IMR-90 (cell line): Measurements from ENCODE around the gene FAM24B. TPM values are rescaled to one million over a fixed set of nuclear protein-coding genes. Genes with fewer than 3 reads are reported as not detected.

Experiments
- ATAC-seq: fragments of 200-7000 bp; cut with Tn5 transposase; 2 replicates; pipeline ENCODE4 v1.9.1; 2020; ENCODE audit warnings: low read depth, mild to moderate bottlenecking, moderate library complexity
- BruUV-seq: library from RNA; stranded (reverse); fragments of 400-500 nt; replicated peaks from 2 replicates; lab custom pipeline; 2021; lab: Mats Ljungman, UMichigan
- CTCF ChIA-PET: fragments of 300-600 bp; formaldehyde crosslinking; extraction: SDS; loops from one replicate; lab custom pipeline; 2021; ENCODE audit warnings: antibody characterized with exemption; lab: Yijun Ruan, JAX
- POLR2A ChIA-PET: fragments of 300-600 bp; sonication (Branson Sonifier 250); formaldehyde crosslinking; loops from one replicate; lab custom pipeline; 2022; ENCODE audit warnings: antibody characterized with exemption; ENCODE audit not compliant: unreplicated experiment; lab: Charles Lee
- DNase-seq: peaks from one replicate; pipeline ENCODE4 v3.0.0; 2013
- H2AFZ ChIP-seq: replicated peaks from 2 replicates; pipeline ENCODE3; 2013; ENCODE audit warnings: low read length, mild to moderate bottlenecking; ENCODE audit not compliant: poor library complexity
- H2AK5ac ChIP-seq: 2 replicates; pipeline ENCODE4 v1.6.1; 2013; ENCODE audit warnings: low read depth, low read length, inconsistent platforms
- H2AK9ac ChIP-seq: replicated peaks from 2 replicates; pipeline ENCODE3; 2013; ENCODE audit warnings: mild to moderate bottlenecking, low read depth, low read length, moderate library complexity; ENCODE audit not compliant: poor library complexity
- H2BK120ac ChIP-seq: 2 replicates; pipeline ENCODE4 v1.6.1; 2013; ENCODE audit warnings: low read depth, low read length, inconsistent platforms
- H2BK15ac ChIP-seq: 3 replicates; pipeline ENCODE4 v1.6.1; 2013; ENCODE audit warnings: low read depth, low read length, inconsistent platforms
- H2BK20ac ChIP-seq: 2 replicates; pipeline ENCODE4 v1.6.1; 2013; ENCODE audit warnings: low read depth, mild to moderate bottlenecking, inconsistent platforms, low read length, moderate library complexity
- H2BK5ac ChIP-seq: 2 replicates; pipeline ENCODE4 v1.6.1; 2013; ENCODE audit warnings: mild to moderate bottlenecking, low read depth, low read length, inconsistent platforms; ENCODE audit not compliant: poor library complexity, severe bottlenecking
- H3K14ac ChIP-seq: replicated peaks from 2 replicates; pipeline ENCODE4 v1.6.1; 2013; ENCODE audit warnings: low read depth, low read length, inconsistent platforms
- H3K18ac ChIP-seq: 2 replicates; pipeline ENCODE4 v1.6.1; 2013; ENCODE audit warnings: low read depth, low read length, control low read depth
- H3K23ac ChIP-seq: 2 replicates; pipeline ENCODE4 v1.6.1; 2013; ENCODE audit warnings: low read depth, low read length, inconsistent platforms
- H3K27ac ChIP-seq: 2 replicates; pipeline ENCODE4 v1.5.1; 2013; ENCODE audit warnings: mild to moderate bottlenecking, control low read depth, low read length; ENCODE audit not compliant: insufficient read depth
- H3K27me3 ChIP-seq: 2 replicates; pipeline ENCODE4 v1.6.1; 2013; ENCODE audit warnings: low read length; ENCODE audit not compliant: control insufficient read depth, insufficient read depth
- H3K36me3 ChIP-seq: 2 replicates; pipeline ENCODE4 v1.6.1; 2013; ENCODE audit warnings: low read length, mixed read lengths; ENCODE audit not compliant: control insufficient read depth, insufficient read depth
- H3K4ac ChIP-seq: 2 replicates; pipeline ENCODE4 v1.6.1; 2013; ENCODE audit warnings: low read depth, low read length, inconsistent platforms
- H3K4me1 ChIP-seq: 2 replicates; pipeline ENCODE4 v1.6.1; 2013; ENCODE audit warnings: low read length, mixed read lengths; ENCODE audit not compliant: control insufficient read depth, insufficient read depth
- H3K4me2 ChIP-seq: 2 replicates; pipeline ENCODE4 v1.6.1; 2013; ENCODE audit warnings: low read depth, mild to moderate bottlenecking, control low read depth, low read length, moderate library complexity
- H3K4me3 ChIP-seq: 2 replicates; pipeline ENCODE4 v1.5.1; 2013; ENCODE audit warnings: low read depth, mild to moderate bottlenecking, control low read depth, low read length, moderate library complexity; ENCODE audit not compliant: insufficient read depth
- H3K56ac ChIP-seq: 2 replicates; pipeline ENCODE4 v1.6.1; 2013; ENCODE audit warnings: low read length, inconsistent platforms; ENCODE audit not compliant: insufficient read depth; ENCODE audit errors: extremely low read depth
- H3K79me1 ChIP-seq, 2 experiments: 2 replicates each; pipeline ENCODE4 v1.6.1; 2013; ENCODE audit warnings: low read length in 2 of 2, inconsistent platforms in 1 of 2, low read depth in 1 of 2
- H3K9ac ChIP-seq: 2 replicates; pipeline ENCODE4 v1.6.1; 2013; ENCODE audit warnings: low read depth, low read length, control low read depth
- H3K9me1 ChIP-seq: 2 replicates; pipeline ENCODE4 v1.6.1; 2013; ENCODE audit warnings: low read length, inconsistent platforms; ENCODE audit not compliant: insufficient read depth
- H3K9me3 ChIP-seq: 2 replicates; pipeline ENCODE4 v1.6.1; 2013; ENCODE audit warnings: low read length; ENCODE audit not compliant: control insufficient read depth, insufficient read depth
- H4K20me1 ChIP-seq: 2 replicates; pipeline ENCODE4 v1.6.1; 2013; ENCODE audit warnings: low read length, inconsistent platforms; ENCODE audit not compliant: insufficient read depth
- H4K5ac ChIP-seq: 2 replicates; pipeline ENCODE4 v1.6.1; 2013; ENCODE audit warnings: mild to moderate bottlenecking, low read depth, low read length, control low read depth
- H4K8ac ChIP-seq, 2 experiments: 2 replicates each; pipeline ENCODE4 v1.6.1; 2013; ENCODE audit warnings: low read depth in 2 of 2, low read length in 2 of 2, control low read depth in 1 of 2, inconsistent platforms in 1 of 2
- H4K91ac ChIP-seq: 2 replicates; pipeline ENCODE4 v1.6.1; 2013; ENCODE audit warnings: low read depth, low read length, inconsistent platforms; ENCODE audit not compliant: insufficient read depth
- CHD1 ChIP-seq: IDR thresholded peaks from 2 replicates; pipeline ENCODE4 v1.6.1; 2012; ENCODE audit warnings: low read depth, low read length, improper control_type of control experiment
- NFE2L2 ChIP-seq: fragments of 150-350 bp; IDR thresholded peaks from 2 replicates; pipeline ENCODE4 v1.6.1; 2016; ENCODE audit warnings: low read depth, mild to moderate bottlenecking, low read length
- POLR2A ChIP-seq: IDR thresholded peaks from 2 replicates; pipeline ENCODE4 v1.6.1; 2012; ENCODE audit warnings: mild to moderate bottlenecking, low read depth, low read length
- RAD21 ChIP-seq: IDR thresholded peaks from 2 replicates; pipeline ENCODE4 v1.6.1; 2012; ENCODE audit warnings: low read length, improper control_type of control experiment
- RCOR1 ChIP-seq: IDR thresholded peaks from 2 replicates; pipeline ENCODE4 v1.6.1; 2012; ENCODE audit warnings: mild to moderate bottlenecking, low read length, improper control_type of control experiment; ENCODE audit not compliant: insufficient replicate concordance
- RFX5 ChIP-seq: IDR thresholded peaks from 2 replicates; pipeline ENCODE4 v1.8.0; 2012; ENCODE audit warnings: low read depth, mild to moderate bottlenecking, low read length, moderate library complexity
- SMC3 ChIP-seq: fragments of 150-350 bp; IDR thresholded peaks from 2 replicates; pipeline ENCODE4 v1.6.1; 2016; ENCODE audit warnings: low read depth, mild to moderate bottlenecking, antibody characterized with exemption, low read length, moderate library complexity
- WGBS, 2 experiments: methylation state at CpG; one replicate each; pipeline versions ENCODE4 v1.1.5 to v1.1.7; 2013; ENCODE audit warnings: missing lambda C conversion rate in 2 of 2; ENCODE audit not compliant: insufficient read length in 1 of 2; ENCODE audit errors: extremely low coverage in 2 of 2; 5-methylcytosine and 5-hydroxymethylcytosine counted together
- dilution Hi-C: fragments of 300-500 bp; cut with HindIII; formaldehyde crosslinking; loops from one replicate; pipeline ENCODE4 v1.14.3; 2018; ENCODE audit warnings: low sequenced_read_pairs; ENCODE audit not compliant: unreplicated experiment
- in situ Hi-C: fragments of 300-500 bp; cut with MboI; formaldehyde crosslinking; loops from 3 replicates; pipeline ENCODE4 v1.14.3; 2019; ENCODE audit warnings: low sequenced_read_pairs, inconsistent platforms, mixed read lengths
- intact Hi-C: fragments of 100-400 bp; cut with micrococcal nuclease; formaldehyde crosslinking; loops from 2 replicates; pipeline ENCODE4 v1.10.0; 2022
- polyA plus RNA-seq, 3 experiments: library from polyadenylated mRNA; depleted of rRNA; stranded (reverse); fragments of >200 nt; gene quantifications; 2 replicates each; pipeline ENCODE4 v1.2.3, GENCODE V29; 2012; ENCODE audit warnings: low replicate concordance in 1 of 3
- total RNA-seq: library from RNA; depleted of rRNA; stranded (reverse); fragments of >200 nt; gene quantifications from 2 replicates; pipeline ENCODE4 v1.2.3, GENCODE V29; 2012
- TF ChIP-seq, protein P1 (sequence below): conservative IDR thresholded peaks from 2 replicates; pipeline ENCODE4 v1.5.1; 2012; ENCODE audit warnings: mild to moderate bottlenecking, low read depth, low read length, improper control_type of control experiment
- TF ChIP-seq, protein P2 (sequence below): fragments of 150-350 bp; IDR thresholded peaks from 2 replicates; pipeline ENCODE4 v1.6.1; 2017; ENCODE audit warnings: mild to moderate bottlenecking, antibody characterized with exemption, low read length, low read depth
- TF ChIP-seq, protein P3 (sequence below): fragments of 150-350 bp; IDR thresholded peaks from 2 replicates; pipeline ENCODE4 v1.6.1; 2016; ENCODE audit warnings: low read depth, mild to moderate bottlenecking, low read length, moderate library complexity, borderline replicate concordance

Gene FAM24B
- total and polyA plus RNA-seq, 2 of the 4 experiments (the other 2 are of a cell fraction): 1.6 to 4.3 TPM

DNA sequence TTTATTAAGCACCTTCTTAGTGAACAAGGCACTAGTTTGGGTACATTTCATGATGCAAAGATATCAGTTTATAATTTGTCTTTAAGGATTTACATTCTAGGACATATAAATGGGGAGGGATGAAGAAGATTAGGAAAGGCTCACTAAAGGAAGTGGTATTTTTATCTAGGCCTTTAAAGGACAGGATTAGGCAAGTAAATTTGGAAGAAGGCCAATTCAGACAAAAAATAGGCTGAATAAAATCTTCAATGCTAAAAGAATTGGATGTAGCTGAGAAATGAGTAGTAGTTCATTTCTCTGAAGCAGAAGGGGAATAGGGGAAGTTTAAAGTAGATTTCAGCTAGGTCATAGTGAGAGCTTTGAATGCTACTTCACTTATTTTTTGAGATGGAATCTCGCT lies 4.8 kb upstream of the FAM24B start:
- dilution Hi-C loops: no loop called here
- no TSS peak for BruUV-seq
- Histone ChIP-seq H3K27ac (no peak overlapping the region), H4K8ac (no peak overlapping the region), H4K5ac (no peak overlapping the region), H4K91ac (no peak overlapping the region), H3K9me3 (no peaks in the 10 kb centered on the region), H2AK5ac (no peak overlapping the region), H3K4ac (no peak overlapping the region), H3K4me3 (no peak overlapping the region), H3K36me3 (no peaks in the 10 kb centered on the region), H3K23ac (no peak overlapping the region), H3K14ac (no peak overlapping the region), H3K56ac (no peak overlapping the region), H2BK15ac (no peak overlapping the region), H2BK120ac (no peak overlapping the region), H2AK9ac (no peak overlapping the region), H4K20me1 (no peaks in the 10 kb centered on the region), H2AFZ (no peak overlapping the region), H3K4me2 (no peak overlapping the region), H3K27me3 (no peaks in the 10 kb centered on the region), H3K79me1 (peaks cover 0 to 2% of the 10 kb centered on the region in 2 experiments; a peak in 1 of 4 replicates), H2BK5ac (no peak overlapping the region), H2BK20ac (no peak overlapping the region), H3K9ac (no peak overlapping the region), H3K9me1 (no peaks in the 10 kb centered on the region), H3K4me1 (peaks cover 3% of the 10 kb centered on the region), H3K18ac (no peak overlapping the region)
- in situ Hi-C loops: no loop called here
- TF ChIP-seq NFE2L2 (no peak), RFX5 (no peak), RAD21 (no peak), RCOR1 (no peak), SMC3 (no peak), CHD1 (no peak), POLR2A (no peak)
- TF ChIP-seq, protein P1, sequence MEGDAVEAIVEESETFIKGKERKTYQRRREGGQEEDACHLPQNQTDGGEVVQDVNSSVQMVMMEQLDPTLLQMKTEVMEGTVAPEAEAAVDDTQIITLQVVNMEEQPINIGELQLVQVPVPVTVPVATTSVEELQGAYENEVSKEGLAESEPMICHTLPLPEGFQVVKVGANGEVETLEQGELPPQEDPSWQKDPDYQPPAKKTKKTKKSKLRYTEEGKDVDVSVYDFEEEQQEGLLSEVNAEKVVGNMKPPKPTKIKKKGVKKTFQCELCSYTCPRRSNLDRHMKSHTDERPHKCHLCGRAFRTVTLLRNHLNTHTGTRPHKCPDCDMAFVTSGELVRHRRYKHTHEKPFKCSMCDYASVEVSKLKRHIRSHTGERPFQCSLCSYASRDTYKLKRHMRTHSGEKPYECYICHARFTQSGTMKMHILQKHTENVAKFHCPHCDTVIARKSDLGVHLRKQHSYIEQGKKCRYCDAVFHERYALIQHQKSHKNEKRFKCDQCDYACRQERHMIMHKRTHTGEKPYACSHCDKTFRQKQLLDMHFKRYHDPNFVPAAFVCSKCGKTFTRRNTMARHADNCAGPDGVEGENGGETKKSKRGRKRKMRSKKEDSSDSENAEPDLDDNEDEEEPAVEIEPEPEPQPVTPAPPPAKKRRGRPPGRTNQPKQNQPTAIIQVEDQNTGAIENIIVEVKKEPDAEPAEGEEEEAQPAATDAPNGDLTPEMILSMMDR: no peak
- TF ChIP-seq, protein P2, sequence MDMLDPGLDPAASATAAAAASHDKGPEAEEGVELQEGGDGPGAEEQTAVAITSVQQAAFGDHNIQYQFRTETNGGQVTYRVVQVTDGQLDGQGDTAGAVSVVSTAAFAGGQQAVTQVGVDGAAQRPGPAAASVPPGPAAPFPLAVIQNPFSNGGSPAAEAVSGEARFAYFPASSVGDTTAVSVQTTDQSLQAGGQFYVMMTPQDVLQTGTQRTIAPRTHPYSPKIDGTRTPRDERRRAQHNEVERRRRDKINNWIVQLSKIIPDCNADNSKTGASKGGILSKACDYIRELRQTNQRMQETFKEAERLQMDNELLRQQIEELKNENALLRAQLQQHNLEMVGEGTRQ: no peak
- TF ChIP-seq, protein P3, sequence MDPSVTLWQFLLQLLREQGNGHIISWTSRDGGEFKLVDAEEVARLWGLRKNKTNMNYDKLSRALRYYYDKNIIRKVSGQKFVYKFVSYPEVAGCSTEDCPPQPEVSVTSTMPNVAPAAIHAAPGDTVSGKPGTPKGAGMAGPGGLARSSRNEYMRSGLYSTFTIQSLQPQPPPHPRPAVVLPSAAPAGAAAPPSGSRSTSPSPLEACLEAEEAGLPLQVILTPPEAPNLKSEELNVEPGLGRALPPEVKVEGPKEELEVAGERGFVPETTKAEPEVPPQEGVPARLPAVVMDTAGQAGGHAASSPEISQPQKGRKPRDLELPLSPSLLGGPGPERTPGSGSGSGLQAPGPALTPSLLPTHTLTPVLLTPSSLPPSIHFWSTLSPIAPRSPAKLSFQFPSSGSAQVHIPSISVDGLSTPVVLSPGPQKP: no peak
- DNase-seq (no peak), ATAC-seq (no peak)
- ChIA-PET CTCF (no interaction called here), POLR2A (no interaction called here)
- intact Hi-C loops: no loop called here
- WGBS, 2 experiments: no CpG with 5 or more reads among the region's 1 CpG
